Activated naive CD4-positive, alpha-beta T cell treated with anti-CD3 and anti-CD28 coated beads for 36 hours (primary cell): ENCODE measurements around the gene WNK2. TPM values are rescaled to one million over a fixed set of nuclear protein-coding genes. Genes with fewer than 3 reads are reported as not detected.

Experiments
- CTCF ChIA-PET: fragments of 350-600 bp; sonication (Branson Sonifier 250); formaldehyde crosslinking; loops from one replicate; lab custom pipeline; 2021; ENCODE audit warnings: antibody characterized with exemption; lab: Charles Lee
- DNase-seq: peaks from one replicate; pipeline ENCODE4 v3.0.0-alpha.2; 2020
- H3K27ac Mint-ChIP-seq: one replicate; pipeline ENCODE4 v1.8.0; 2021; ENCODE audit warnings: mild to moderate bottlenecking, mixed read lengths
- H3K27me3 Mint-ChIP-seq: one replicate; pipeline ENCODE4 v1.8.0; 2021; ENCODE audit warnings: low read depth, mixed read lengths
- H3K36me3 Mint-ChIP-seq: one replicate; pipeline ENCODE4 v1.8.0; 2021; ENCODE audit warnings: low read depth, mixed read lengths
- H3K4me1 Mint-ChIP-seq: one replicate; pipeline ENCODE4 v1.8.0; 2021; ENCODE audit warnings: low read depth, mixed read lengths
- H3K4me3 Mint-ChIP-seq: one replicate; pipeline ENCODE4 v1.8.0; 2021; ENCODE audit warnings: mild to moderate bottlenecking, moderate library complexity, mixed read lengths
- H3K9me3 Mint-ChIP-seq: one replicate; pipeline ENCODE4 v1.8.0; 2021; ENCODE audit warnings: mixed read lengths
- intact Hi-C: fragments of 100-400 bp; cut with micrococcal nuclease; formaldehyde crosslinking; loops from one replicate; pipeline ENCODE4 v1.15.1; 2023
- total RNA-seq, 2 experiments: library from RNA; stranded (reverse); gene quantifications; one replicate each; pipeline ENCODE4 v1.2.3, GENCODE V29; 2021

The WNK2 gene
- total RNA-seq, 2 experiments from 2014 or later = 5.2 to 5.8 TPM

DNA sequence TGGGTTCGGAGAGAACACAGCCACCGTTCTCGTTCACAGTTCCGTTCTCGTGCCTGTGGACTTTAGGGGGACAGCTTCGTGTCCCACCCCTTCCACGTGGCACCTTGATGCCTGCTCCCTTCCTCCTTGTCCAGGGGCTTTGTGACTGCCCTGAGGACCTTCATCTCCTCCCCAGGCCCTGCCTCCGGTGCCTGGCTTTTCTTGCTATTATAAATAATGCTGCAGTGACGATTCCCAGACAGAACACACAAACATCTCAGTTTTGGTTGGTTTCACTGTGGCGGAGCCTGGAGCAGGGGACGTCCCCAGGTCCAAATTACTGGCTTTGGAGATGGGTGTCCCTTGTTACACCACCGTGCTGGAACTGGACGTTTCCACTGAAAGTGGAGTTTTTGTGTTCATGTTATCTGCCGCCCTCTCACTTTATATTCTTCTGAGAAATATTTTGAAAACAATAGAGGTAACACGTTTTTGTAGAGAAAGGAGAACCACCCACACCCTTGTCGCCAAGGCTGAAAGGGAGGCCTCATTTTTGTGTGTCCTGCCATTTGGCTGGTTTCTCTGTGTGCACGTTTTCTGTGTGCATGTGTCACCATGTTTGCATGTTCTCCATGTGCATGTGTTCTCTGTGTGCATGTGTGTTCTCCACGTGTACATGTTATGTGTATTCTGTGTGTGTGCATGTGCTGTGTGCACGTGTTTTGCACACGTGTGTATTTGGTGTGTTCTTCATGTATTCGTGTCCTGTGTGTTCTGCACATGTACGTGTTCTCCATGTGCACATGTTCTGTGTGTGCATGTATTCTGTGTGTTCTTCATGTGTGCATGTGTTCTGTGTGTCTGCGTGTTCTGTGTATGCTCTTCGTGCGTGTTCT is 24.2 kb downstream of the WNK2 start:
- Mint-ChIP-seq H3K4me1 (no peaks in the 10 kb centered on the region), H3K4me3 (no peak overlapping the region), H3K27ac (no peak overlapping the region), H3K36me3 (no peaks in the 10 kb centered on the region), H3K9me3 (peaks cover 5% of the 10 kb centered on the region), H3K27me3 (no peaks in the 10 kb centered on the region)
- intact Hi-C loops = no loop called here
- DNase-seq = no peak
- CTCF ChIA-PET = interaction anchor here (0.6 kb wide), 1 partner anchor 53 kb away, joined by 3 read pairs; no protein-coding TSS in a partner anchor

DNA sequence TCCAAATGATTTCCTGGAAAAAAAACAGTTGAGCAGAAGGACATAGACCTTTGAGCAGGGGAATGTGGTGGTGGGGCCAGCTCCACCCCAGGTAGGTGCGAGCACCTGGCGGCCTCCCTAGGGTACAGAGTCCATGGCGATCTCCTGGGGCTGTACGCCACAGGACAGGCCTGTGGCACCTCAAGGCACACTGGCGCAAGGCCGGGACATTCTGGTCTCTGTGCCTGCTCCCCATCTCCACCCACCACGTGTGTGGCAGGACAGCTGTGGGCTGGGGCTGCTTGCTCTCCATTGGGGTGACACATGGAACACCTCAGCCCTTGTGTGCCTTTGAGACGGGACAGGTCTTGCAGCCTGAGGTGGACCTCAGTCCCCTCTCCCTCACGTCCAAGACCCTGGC is 25.2 kb downstream of the WNK2 start:
- no peak overlapping the region for H3K27ac Mint-ChIP-seq
- no peak for DNase-seq

DNA sequence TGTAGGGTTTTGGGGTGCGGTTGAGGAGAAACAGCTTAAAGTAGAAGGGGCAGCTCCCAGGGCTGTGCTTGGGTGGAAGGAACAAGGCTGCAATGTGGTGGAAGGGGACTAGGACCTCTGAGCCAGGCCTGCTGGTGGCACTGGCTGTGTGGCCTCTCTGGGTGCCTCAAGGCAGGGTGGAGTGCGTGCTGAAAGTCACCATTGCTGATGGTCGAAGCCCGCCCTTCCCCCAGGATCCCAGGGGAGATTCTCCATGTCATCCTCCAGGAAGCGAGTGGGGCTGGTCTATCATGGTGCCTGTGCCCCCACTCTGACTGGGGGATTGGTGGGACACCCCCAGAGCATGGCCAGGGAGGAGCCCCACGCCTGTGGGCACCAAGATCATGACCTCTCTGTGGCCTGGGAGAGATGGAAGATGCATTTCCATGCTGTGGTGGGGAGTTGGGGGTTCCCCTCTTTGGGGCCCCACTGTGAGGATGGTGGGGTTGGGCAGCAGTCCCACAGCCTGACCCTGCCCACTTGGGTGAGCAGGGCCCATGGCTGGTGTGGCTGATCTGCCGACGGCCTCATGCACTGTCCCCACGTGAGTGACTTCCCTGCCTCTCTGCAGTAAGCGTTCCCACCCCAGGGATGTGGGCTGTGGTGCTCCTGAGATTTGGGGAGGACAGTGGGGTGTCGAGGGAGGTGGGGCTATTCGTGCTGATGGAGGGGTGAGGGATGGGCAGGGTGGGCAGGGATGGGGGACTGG is 25.8 kb downstream of the WNK2 start:
- Mint-ChIP-seq H3K4me3 (no peak overlapping the region), H3K36me3 (no peaks in the 10 kb centered on the region), H3K27ac (no peak overlapping the region), H3K27me3 (no peaks in the 10 kb centered on the region), H3K4me1 (no peaks in the 10 kb centered on the region), H3K9me3 (peaks cover 5% of the 10 kb centered on the region)
- no peak for DNase-seq
- CTCF ChIA-PET = no interaction called here
- intact Hi-C loops = no loop called here

More for the DNA sequence above, 25.2 kb downstream of the WNK2 start:
- CTCF ChIA-PET = no interaction called here
- Mint-ChIP-seq H3K9me3 (peaks cover 5% of the 10 kb centered on the region), H3K27me3 (no peaks in the 10 kb centered on the region), H3K36me3 (no peaks in the 10 kb centered on the region), H3K4me3 (no peak overlapping the region), H3K4me1 (no peaks in the 10 kb centered on the region)
- intact Hi-C loops = no loop called here

DNA sequence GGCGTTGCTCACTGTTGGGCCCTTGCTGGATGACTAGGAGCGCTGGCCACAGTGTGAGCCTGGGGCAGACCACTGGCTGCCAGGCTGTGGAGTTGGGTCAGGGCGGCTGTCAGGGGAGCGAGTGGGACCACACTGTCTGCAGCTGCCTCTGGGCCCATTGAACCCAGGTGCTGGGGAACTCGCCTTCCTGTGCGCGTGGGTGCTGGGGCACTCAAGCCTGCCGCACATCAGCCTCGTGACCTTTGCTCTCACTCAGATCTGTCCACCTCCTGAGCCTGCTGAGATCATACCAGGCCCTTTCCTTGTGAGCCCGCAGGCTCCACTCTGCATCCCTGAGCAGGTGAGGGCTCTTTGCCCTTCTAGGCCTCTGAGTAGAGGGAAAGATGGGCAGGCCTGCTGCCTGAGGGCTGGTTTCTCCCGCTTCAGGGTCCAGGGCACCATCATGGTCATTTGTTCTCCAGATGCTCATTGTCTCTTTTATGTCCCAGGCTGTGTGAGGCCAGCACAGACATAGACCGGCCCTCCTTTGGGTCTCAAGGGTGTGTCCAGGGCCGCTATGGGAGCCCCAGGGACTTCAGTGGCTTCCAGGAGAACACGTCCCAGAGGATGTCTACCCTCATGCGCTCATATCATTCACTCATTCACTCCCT is 26.5 kb downstream of the WNK2 start:
- CTCF ChIA-PET = no interaction called here
- H3K4me3 Mint-ChIP-seq = no peak overlapping the region
- H3K27ac Mint-ChIP-seq = no peak overlapping the region
- intact Hi-C loops = no loop called here
- no peaks in the 10 kb centered on the region for H3K27me3 Mint-ChIP-seq
- peaks cover 5% of the 10 kb centered on the region for H3K9me3 Mint-ChIP-seq
- H3K4me1 Mint-ChIP-seq = no peaks in the 10 kb centered on the region
- no peak for DNase-seq
- no peaks in the 10 kb centered on the region for H3K36me3 Mint-ChIP-seq

DNA sequence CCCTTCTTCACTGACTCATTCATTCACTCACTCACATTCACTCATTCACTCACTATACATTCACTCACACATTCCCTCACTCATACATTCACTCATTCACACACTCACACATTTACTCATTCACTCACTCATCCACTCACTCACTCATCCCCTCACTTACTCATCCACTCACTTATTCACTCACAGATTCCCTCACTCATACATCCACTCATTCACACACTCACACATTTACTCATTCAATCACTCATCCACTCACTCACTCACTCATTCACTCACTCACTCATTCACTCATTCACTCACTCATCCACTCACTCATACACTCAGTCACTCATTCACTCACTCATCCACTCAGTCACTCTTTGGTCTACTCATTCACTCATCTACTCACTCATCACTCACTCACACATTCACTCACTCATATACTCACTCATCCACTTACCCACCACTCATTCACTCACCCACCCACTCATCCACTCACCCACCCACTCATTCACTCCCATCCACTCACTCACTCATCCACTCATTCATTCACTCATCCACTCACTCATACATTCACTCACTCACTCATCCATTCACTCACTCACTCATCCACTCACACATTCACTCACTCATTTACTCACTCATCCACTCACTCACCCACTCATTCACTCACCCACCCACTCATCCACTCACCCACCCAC is 27.2 kb downstream of the WNK2 start:
- Mint-ChIP-seq H3K27me3 (no peaks in the 10 kb centered on the region), H3K4me3 (no peak overlapping the region), H3K27ac (no peak overlapping the region), H3K4me1 (no peaks in the 10 kb centered on the region), H3K9me3 (peaks cover 10% of the 10 kb centered on the region), H3K36me3 (no peaks in the 10 kb centered on the region)
- no peak for DNase-seq
- CTCF ChIA-PET = no interaction called here
- intact Hi-C loops = no loop called here

DNA sequence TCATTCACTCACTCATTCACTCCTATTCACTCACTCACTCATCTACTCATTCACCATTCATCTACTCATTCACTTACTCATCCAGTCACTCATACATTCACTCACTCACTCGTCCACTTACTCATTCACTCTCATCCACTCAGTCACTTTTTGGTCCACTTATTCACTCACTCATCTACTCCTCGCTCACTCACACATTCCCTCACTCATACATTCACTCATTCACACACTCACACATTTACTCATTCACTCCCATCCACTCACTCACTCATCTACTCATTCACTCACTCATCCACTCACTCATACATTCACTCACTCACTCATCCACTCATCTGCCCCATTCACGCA is 27.7 kb downstream of the WNK2 start:
- Mint-ChIP-seq H3K27me3 (no peaks in the 10 kb centered on the region), H3K4me1 (no peaks in the 10 kb centered on the region), H3K9me3 (peaks cover 13% of the 10 kb centered on the region), H3K36me3 (no peaks in the 10 kb centered on the region), H3K27ac (no peak overlapping the region), H3K4me3 (no peak overlapping the region)
- intact Hi-C loops = no loop called here
- no peak for DNase-seq
- CTCF ChIA-PET = no interaction called here

DNA sequence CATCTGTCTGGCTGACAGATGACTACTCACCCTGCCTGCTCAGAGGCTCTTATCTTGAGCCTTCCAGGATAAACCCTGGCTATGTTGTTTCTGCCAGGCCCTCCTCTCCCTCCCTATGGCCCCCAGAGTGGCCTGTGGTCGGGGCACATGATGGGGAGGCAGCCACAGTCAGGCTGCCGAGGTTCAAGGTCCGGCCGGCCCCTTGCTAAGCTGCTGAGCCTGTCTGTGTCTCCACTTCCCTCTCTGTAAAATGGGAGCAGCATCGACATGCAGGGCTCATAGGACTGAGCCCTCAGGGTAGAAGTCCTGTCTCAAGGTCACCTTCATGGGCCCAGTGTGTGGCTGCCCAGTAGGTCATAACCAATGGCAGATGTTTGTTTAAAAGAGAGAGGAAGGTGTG is 28.5 kb downstream of the WNK2 start:
- intact Hi-C loops = no loop called here
- CTCF ChIA-PET = no interaction called here
- Mint-ChIP-seq H3K4me1 (no peaks in the 10 kb centered on the region), H3K27me3 (no peaks in the 10 kb centered on the region), H3K27ac (no peak overlapping the region), H3K36me3 (no peaks in the 10 kb centered on the region), H3K4me3 (no peak overlapping the region), H3K9me3 (peaks cover 14% of the 10 kb centered on the region)
- no peak for DNase-seq

DNA sequence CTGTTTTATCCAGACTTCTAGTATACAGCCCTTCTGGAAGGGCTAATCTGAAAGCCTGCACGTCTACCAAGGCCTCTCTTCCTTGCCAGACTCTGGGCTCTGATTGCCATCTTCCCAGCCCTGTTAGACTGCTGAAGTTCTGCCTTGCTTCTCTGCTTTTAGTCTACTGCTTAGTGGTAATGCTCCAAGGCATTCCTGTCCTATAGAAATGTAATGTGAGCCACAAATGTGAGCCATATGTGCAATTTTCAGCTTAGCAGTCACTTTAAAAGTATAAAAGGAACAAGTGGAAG is 32.1 kb downstream of the WNK2 start:
- Mint-ChIP-seq H3K4me1 (no peaks in the 10 kb centered on the region), H3K4me3 (no peak overlapping the region), H3K36me3 (no peaks in the 10 kb centered on the region), H3K27me3 (no peaks in the 10 kb centered on the region), H3K9me3 (peaks cover 9% of the 10 kb centered on the region), H3K27ac (no peak overlapping the region)
- CTCF ChIA-PET = no interaction called here
- DNase-seq = no peak
- intact Hi-C loops = no loop called here

DNA sequence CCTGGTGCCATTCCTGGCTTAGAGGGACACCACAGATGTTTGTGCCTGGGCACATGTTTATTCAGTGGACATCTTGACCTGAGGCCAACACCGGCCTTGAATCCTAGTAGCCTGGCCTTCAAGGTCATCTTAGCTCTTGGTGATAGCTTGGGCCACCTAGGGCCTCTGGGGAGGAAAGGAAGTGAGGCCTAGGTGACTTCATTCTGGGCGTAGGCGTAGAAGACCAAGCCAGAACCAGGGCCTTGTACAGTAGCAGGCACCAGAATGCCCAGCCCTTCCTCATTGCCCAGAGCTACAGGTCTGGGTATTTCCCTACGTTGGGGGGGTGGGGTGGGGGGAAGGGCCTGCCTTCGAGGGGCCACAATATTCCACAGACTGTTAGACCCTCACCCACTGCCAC is 33.8 kb downstream of the WNK2 start:
- no peaks in the 10 kb centered on the region for H3K27me3 Mint-ChIP-seq
- DNase-seq = no peak
- H3K4me1 Mint-ChIP-seq = no peaks in the 10 kb centered on the region
- CTCF ChIA-PET = no interaction called here
- no peak overlapping the region for H3K27ac Mint-ChIP-seq
- H3K9me3 Mint-ChIP-seq = peaks cover 9% of the 10 kb centered on the region
- H3K36me3 Mint-ChIP-seq = no peaks in the 10 kb centered on the region
- H3K4me3 Mint-ChIP-seq = no peak overlapping the region
- intact Hi-C loops = no loop called here

DNA sequence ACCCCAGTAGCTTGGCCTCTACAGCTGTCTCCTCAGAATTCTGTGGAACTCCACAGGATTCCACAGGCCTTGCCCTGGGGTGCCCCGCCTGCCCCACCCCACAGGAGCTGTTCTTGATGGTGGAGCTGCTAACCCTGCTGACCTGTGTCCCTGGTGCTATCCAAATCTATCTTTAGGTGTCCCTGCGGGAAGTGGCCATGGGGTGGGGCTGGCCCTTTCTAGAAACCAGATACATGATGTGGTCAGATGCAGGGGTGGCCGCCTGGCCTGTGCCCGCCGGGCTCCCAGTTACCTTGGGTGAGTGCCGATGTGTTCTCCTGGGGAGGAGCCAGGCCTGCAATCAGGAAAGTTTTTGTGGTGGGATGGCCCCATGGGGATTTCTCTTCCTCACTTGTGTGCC is 34.2 kb downstream of the WNK2 start:
- Mint-ChIP-seq H3K27ac (no peak overlapping the region), H3K9me3 (peaks cover 9% of the 10 kb centered on the region), H3K36me3 (no peaks in the 10 kb centered on the region), H3K27me3 (no peaks in the 10 kb centered on the region), H3K4me1 (no peaks in the 10 kb centered on the region), H3K4me3 (no peak overlapping the region)
- CTCF ChIA-PET = no interaction called here
- intact Hi-C loops = no loop called here
- DNase-seq = no peak

DNA sequence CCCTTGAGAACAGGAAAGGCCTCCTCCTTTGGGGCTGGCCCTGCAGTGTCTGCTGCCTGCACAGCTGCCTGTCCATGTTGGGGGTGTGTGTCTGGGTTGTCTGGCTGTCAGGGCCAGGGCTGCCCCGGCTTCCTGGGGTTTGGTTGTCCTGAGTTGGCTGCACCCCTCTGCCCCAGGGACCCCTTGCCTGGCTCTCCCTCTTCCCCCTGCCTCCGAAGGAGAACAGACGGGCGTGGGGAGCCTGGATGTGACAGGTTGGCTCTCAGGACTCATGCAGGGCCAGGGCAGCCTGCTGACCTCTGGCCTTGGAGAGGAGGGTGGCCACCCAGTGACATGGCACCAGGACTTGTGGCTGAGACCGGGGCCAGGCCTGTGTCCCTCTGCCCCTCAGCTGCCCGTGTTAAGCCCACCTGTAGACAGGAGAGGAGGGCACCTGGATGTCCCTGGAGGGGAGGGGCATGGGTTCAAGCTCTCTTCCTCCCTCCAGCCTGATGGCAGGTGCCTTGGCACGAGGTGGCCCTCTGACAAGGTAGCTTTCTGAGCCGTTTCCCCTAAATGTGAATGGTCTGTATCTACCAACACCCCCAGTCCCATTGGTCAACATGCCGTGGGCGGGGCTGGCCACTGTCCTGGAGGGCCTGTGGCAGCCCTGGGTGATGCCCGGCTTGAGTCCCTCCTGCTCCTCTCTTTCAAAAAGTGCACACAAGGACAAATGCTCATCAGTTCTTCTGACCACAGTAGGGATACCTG is 34.9 kb downstream of the WNK2 start:
- H3K36me3 Mint-ChIP-seq = no peaks in the 10 kb centered on the region
- CTCF ChIA-PET = no interaction called here
- H3K27me3 Mint-ChIP-seq = no peaks in the 10 kb centered on the region
- peaks cover 9% of the 10 kb centered on the region for H3K9me3 Mint-ChIP-seq
- no peaks in the 10 kb centered on the region for H3K4me1 Mint-ChIP-seq
- DNase-seq = no peak
- intact Hi-C loops = no loop called here
- no peak overlapping the region for H3K27ac Mint-ChIP-seq
- H3K4me3 Mint-ChIP-seq = no peak overlapping the region

DNA sequence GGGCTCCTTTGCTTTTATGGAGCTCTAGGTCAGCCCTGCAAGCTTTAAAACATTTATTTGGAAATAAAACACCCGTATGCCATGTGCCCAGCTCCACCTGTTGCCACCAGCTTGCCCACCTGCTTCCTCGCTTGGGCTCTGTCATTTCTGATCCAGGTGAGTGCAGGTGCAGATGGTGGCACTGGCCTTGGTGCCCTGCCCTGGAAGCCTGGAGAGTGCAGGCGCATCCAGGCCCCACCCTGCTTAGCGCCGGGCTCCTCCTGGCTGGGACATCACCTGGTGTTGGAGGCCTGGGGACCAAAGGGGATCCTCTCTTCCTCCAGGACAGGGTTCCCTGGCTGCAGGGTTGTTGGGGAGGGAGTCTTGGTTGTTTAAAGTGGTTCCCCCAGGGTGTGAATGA is 35.8 kb downstream of the WNK2 start:
- no peak for DNase-seq
- CTCF ChIA-PET = no interaction called here
- H3K27me3 Mint-ChIP-seq = no peaks in the 10 kb centered on the region
- no peak overlapping the region for H3K4me3 Mint-ChIP-seq
- intact Hi-C loops = no loop called here
- H3K27ac Mint-ChIP-seq = no peak overlapping the region
- H3K36me3 Mint-ChIP-seq = no peaks in the 10 kb centered on the region
- no peaks in the 10 kb centered on the region for H3K4me1 Mint-ChIP-seq
- peaks cover 9% of the 10 kb centered on the region for H3K9me3 Mint-ChIP-seq
